SK-N-SH (cell line): ENCODE data around the gene TINAGL1. TPM values are rescaled to one million over a fixed set of nuclear protein-coding genes. Genes with fewer than 3 reads are reported as not detected.

Source experiments
- CTCF ChIA-PET: fragments of 300-600, 350-600 bp; formaldehyde crosslinking; extraction: SDS; loops from one replicate; lab custom pipeline; 2021; lab: Yijun Ruan, JAX
- POLR2A ChIA-PET: fragments of 350-600 bp; sonication (Branson Sonifier 250); formaldehyde crosslinking; extraction: SDS; loops from one replicate; lab custom pipeline; 2020; ENCODE audit warnings: antibody characterized with exemption, inconsistent platforms; lab: Yijun Ruan, JAX
- DNase-seq: peaks from one replicate; pipeline ENCODE4 v3.0.0; 2012
- H2AFZ ChIP-seq: fragments of 200-600 bp; sonication (generic); 2 replicates; pipeline ENCODE4 v1.8.1; 2016; ENCODE audit warnings: antibody characterized with exemption, mild to moderate bottlenecking, low read depth
- H3F3A ChIP-seq: fragments of 200-600 bp; sonication (generic); replicated peaks from 2 replicates; pipeline ENCODE3; 2016; ENCODE audit warnings: antibody characterized with exemption, mild to moderate bottlenecking; ENCODE audit not compliant: insufficient read depth
- H3K27ac ChIP-seq, 2 experiments: fragments of 200-500 bp in 1 of 2; fragments of 200-600 bp in 1 of 2; sonication (Bioruptor generic) in 1 of 2; sonication (generic), shearing (Covaris generic) in 1 of 2; 2 replicates each; pipeline versions ENCODE4 v1.5.1 to v1.6.1; 2014 to 2016; ENCODE audit warnings: low read depth in 2 of 2, inconsistent platforms in 1 of 2, low read length in 1 of 2, mild to moderate bottlenecking in 1 of 2, mixed read lengths in 1 of 2
- H3K27me3 ChIP-seq: fragments of 200-600 bp; sonication (generic), shearing (Covaris generic); 2 replicates; pipeline ENCODE4 v1.6.1; 2016; ENCODE audit warnings: mixed run types; ENCODE audit not compliant: insufficient read depth
- H3K36me3 ChIP-seq, 2 experiments: fragments of 200-500 bp in 1 of 2; fragments of 200-600 bp in 1 of 2; sonication (Bioruptor generic) in 1 of 2; sonication (generic) in 1 of 2; replicated peaks in 1 of 2; 2 replicates each; pipeline versions ENCODE3 to v1.5.1; 2014 to 2016; ENCODE audit warnings: low read length in 1 of 2, mild to moderate bottlenecking in 1 of 2; ENCODE audit not compliant: insufficient read depth in 2 of 2, control insufficient read depth in 1 of 2
- H3K4me1 ChIP-seq, 2 experiments: fragments of 200-500 bp in 1 of 2; fragments of 200-600 bp in 1 of 2; sonication (Bioruptor generic) in 1 of 2; sonication (generic), shearing (Covaris generic) in 1 of 2; 2 replicates each; pipeline versions ENCODE4 v1.5.1 to v1.6.1; 2014 to 2016; ENCODE audit warnings: low read depth in 1 of 2, low read length in 1 of 2, mixed run types in 1 of 2; ENCODE audit not compliant: insufficient read depth in 2 of 2, control insufficient read depth in 1 of 2
- H3K4me2 ChIP-seq: fragments of 200-600 bp; sonication (generic), shearing (Covaris generic); 2 replicates; pipeline ENCODE4 v1.6.1; 2017; ENCODE audit warnings: mixed run types
- H3K4me3 ChIP-seq, 2 experiments: fragments of 200-500 bp in 1 of 2; fragments of 200-600 bp in 1 of 2; sonication (Bioruptor generic) in 1 of 2; sonication (generic), shearing (Covaris generic) in 1 of 2; 2 replicates each; pipeline versions ENCODE4 v1.5.1 to v1.8.1; 2014 to 2016; ENCODE audit warnings: low read depth in 2 of 2, inconsistent platforms in 1 of 2, low read length in 1 of 2, mild to moderate bottlenecking in 1 of 2, mixed read lengths in 1 of 2, moderate library complexity in 1 of 2
- H3K79me2 ChIP-seq: fragments of 200-600 bp; sonication (generic); 2 replicates; pipeline ENCODE4 v1.8.1; 2017; ENCODE audit warnings: mild to moderate bottlenecking; ENCODE audit not compliant: insufficient read depth
- H3K9ac ChIP-seq: fragments of 200-600 bp; sonication (generic); 2 replicates; pipeline ENCODE4 v1.6.1; 2017; ENCODE audit warnings: mixed run types
- H3K9me2 ChIP-seq: fragments of 200-600 bp; sonication (generic); 2 replicates; pipeline ENCODE4 v1.6.1; 2017; ENCODE audit warnings: mixed run types
- H3K9me3 ChIP-seq: fragments of 200-600 bp; sonication (generic); 2 replicates; pipeline ENCODE4 v1.6.1; 2017; ENCODE audit warnings: mixed run types, mild to moderate bottlenecking, moderate library complexity
- H4K20me1 ChIP-seq: fragments of 200-600 bp; sonication (generic); 2 replicates; pipeline ENCODE4 v1.6.1; 2017; ENCODE audit warnings: mild to moderate bottlenecking, mixed run types; ENCODE audit not compliant: insufficient read depth
- CHD2 ChIP-seq: fragments of 150-350 bp; IDR thresholded peaks from 2 replicates; pipeline ENCODE4 v1.6.1; 2018; ENCODE audit warnings: low read length; ENCODE audit not compliant: partially characterized antibody
- ELF1 ChIP-seq: IDR thresholded peaks from 2 replicates; pipeline ENCODE4 v1.4.0; 2012
- EP300 ChIP-seq, 2 experiments: IDR thresholded peaks; 2 replicates each; pipeline versions ENCODE4 v1.4.0 to v1.6.1; 2012; ENCODE audit warnings: borderline replicate concordance in 1 of 2, low read depth in 1 of 2, low read length in 1 of 2
- EZH2phosphoT487 ChIP-seq: fragments of 200-600 bp; sonication (generic); IDR thresholded peaks from 2 replicates; pipeline ENCODE4 v1.6.1; 2017; ENCODE audit warnings: low read depth, mixed run types, mild to moderate bottlenecking, antibody characterized with exemption, moderate library complexity, borderline replicate concordance
- FOXJ3 ChIP-seq: sonication (generic); formaldehyde crosslinking; IDR thresholded peaks from 2 replicates; pipeline ENCODE4 v1.5.1; 2020; ENCODE audit warnings: mild to moderate bottlenecking, missing genetic modification reagents
- FOXM1 ChIP-seq: IDR thresholded peaks from 2 replicates; pipeline ENCODE4 v1.4.0; 2012; ENCODE audit warnings: low read depth, mild to moderate bottlenecking
- GATA2 ChIP-seq: sonication (generic); formaldehyde crosslinking; IDR thresholded peaks from 2 replicates; pipeline ENCODE4 v1.5.0; 2020; ENCODE audit warnings: mild to moderate bottlenecking, missing genetic modification reagents
- JUND ChIP-seq: IDR thresholded peaks from 2 replicates; pipeline ENCODE4 v1.4.0; 2012
- NFIC ChIP-seq: IDR thresholded peaks from 2 replicates; pipeline ENCODE4 v1.4.0; 2012; ENCODE audit warnings: borderline replicate concordance
- NRF1 ChIP-seq: IDR thresholded peaks from 2 replicates; pipeline ENCODE4 v1.6.1; 2012; ENCODE audit warnings: low read depth, mild to moderate bottlenecking, low read length
- POLR2AphosphoS5 ChIP-seq: IDR thresholded peaks from 2 replicates; pipeline ENCODE4 v1.6.1; 2012; ENCODE audit warnings: low read depth, low read length
- RAD21 ChIP-seq: IDR thresholded peaks from 2 replicates; pipeline ENCODE4 v1.6.1; 2012; ENCODE audit warnings: mild to moderate bottlenecking, low read length
- RFX5 ChIP-seq: IDR thresholded peaks from 2 replicates; pipeline ENCODE4 v1.6.1; 2012; ENCODE audit warnings: mild to moderate bottlenecking, improper control_type of control experiment, low read length
- SMC3 ChIP-seq: IDR thresholded peaks from 2 replicates; pipeline ENCODE4 v1.6.1; 2012; ENCODE audit warnings: low read depth, low read length, improper control_type of control experiment
- TAF1 ChIP-seq: IDR thresholded peaks from 2 replicates; pipeline ENCODE4 v1.6.1; 2012; ENCODE audit warnings: low read depth, mild to moderate bottlenecking, low read length, moderate library complexity, borderline replicate concordance
- YY1 ChIP-seq: IDR thresholded peaks from 2 replicates; pipeline ENCODE4 v1.4.0; 2012; ENCODE audit warnings: low read depth, mild to moderate bottlenecking
- WGBS: methylation state at CpG from one replicate; pipeline ENCODE4 v1.1.6; 2017; ENCODE audit warnings: low lambda C conversion rate; 5-methylcytosine and 5-hydroxymethylcytosine counted together
- polyA plus RNA-seq, 3 experiments: library from polyadenylated mRNA; depleted of rRNA; stranded (reverse); fragments of >200 nt; gene quantifications; 2 replicates each; pipeline ENCODE4 v1.2.3, GENCODE V29; 2012
- TF ChIP-seq, protein P1 (sequence below): fragments of 150-350 bp; IDR thresholded peaks from 2 replicates; pipeline ENCODE4 v1.6.1; 2017; ENCODE audit warnings: antibody characterized with exemption, low read length, low read depth, borderline replicate concordance
- TF ChIP-seq, protein P2 (sequence below): IDR thresholded peaks from 2 replicates; pipeline ENCODE4 v1.4.0; 2012; ENCODE audit warnings: low read depth, borderline replicate concordance
- TF ChIP-seq, protein P3 (sequence below): IDR thresholded peaks from 2 replicates; pipeline ENCODE4; 2012
- TF ChIP-seq, protein P4 (sequence below): IDR thresholded peaks from 2 replicates; pipeline ENCODE4 v1.4.0; 2012; ENCODE audit warnings: low read depth
- TF ChIP-seq, protein P5 (sequence below): IDR thresholded peaks from 2 replicates; pipeline ENCODE4 v1.4.0; 2012; ENCODE audit warnings: low read depth, borderline replicate concordance
- TF ChIP-seq, protein P6 (sequence below): fragments of 150-350 bp; IDR thresholded peaks from 2 replicates; pipeline ENCODE4 v1.6.1; 2016; ENCODE audit warnings: mild to moderate bottlenecking, low read depth, low read length
- TF ChIP-seq, protein P7 (sequence below): IDR thresholded peaks from 2 replicates; pipeline ENCODE4 v1.6.1; 2012; ENCODE audit warnings: mild to moderate bottlenecking, low read depth, low read length, moderate library complexity

The TINAGL1 gene
- polyA plus RNA-seq, 1 of the 3 experiments (the other 2 are of a cell fraction), result not detected

DNA sequence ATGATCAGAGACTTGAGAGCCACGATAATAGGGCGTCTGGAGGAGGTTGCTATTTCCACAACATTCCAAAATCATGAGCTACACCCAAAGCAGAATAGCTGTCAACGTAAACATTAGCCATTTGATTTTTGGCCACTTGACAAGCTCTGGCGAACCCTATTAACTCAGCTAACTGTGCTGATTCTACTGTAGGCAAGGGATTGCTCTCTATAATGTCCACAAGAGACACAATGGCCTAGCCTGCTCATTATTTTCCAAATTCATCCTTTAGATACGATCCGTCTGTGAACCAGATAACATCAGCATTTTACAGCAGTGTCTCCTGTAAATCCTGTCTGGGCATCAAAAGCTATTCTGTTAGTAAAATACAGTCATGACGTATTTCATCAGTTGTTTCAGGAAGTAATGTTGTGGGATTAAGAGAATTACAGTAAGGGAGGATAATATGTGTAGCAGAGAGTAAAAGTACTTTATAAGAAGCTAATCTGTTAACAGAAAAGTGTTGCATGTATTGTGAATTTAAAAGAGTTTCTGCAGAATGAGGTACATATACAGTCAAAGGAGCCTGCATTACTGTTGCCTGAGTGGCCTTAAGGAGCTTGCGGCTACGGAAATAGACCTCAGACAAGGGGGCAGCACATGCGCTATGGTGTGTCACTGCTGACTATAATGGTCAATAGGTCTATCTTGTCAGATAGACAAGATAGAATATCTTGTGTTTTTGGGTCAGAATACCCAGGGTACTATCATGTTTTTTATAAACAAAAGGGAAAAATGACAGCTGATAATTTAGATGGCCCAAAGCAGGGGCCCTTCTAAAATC, 44.9 kb upstream of the TINAGL1 start:
- H4K20me1 ChIP-seq, result no peaks in the 10 kb centered on the region
- H3K79me2 ChIP-seq, result no peaks in the 10 kb centered on the region
- H3K4me3 ChIP-seq, result peak overlapping the region in 1 of 2 experiments; percentile 5; a peak in 1 of 4 replicates
- peak overlapping the region; percentile 53 to 96 for H3K27ac ChIP-seq
- 18% methylated on average over 10 of the region's 10 CpGs for WGBS
- H3K4me1 ChIP-seq, result peaks cover 13 to 20% of the 10 kb centered on the region in 2 experiments; a peak in 3 of 4 replicates
- no peaks in the 10 kb centered on the region for H3K9me3 ChIP-seq
- H3K9ac ChIP-seq, result peak overlapping the region; percentile 3
- ChIA-PET CTCF (interaction anchor here (0.6 to 3.5 kb wide), 10 partner anchors 9 to 350 kb away, joined by 3 to 23 read pairs (median 4); no protein-coding TSS in a partner anchor), POLR2A (no interaction called here)
- H3K27me3 ChIP-seq, result no peaks in the 10 kb centered on the region
- H3K36me3 ChIP-seq, result no peaks in the 10 kb centered on the region
- DNase-seq, result peak; percentile 66
- peak overlapping the region; percentile 34 for H3K4me2 ChIP-seq
- H3K9me2 ChIP-seq, result no peaks in the 10 kb centered on the region
- peaks cover 4% of the 10 kb centered on the region for H3F3A ChIP-seq
- peak overlapping the region; percentile 53 for H2AFZ ChIP-seq
- TF ChIP-seq, protein P1, sequence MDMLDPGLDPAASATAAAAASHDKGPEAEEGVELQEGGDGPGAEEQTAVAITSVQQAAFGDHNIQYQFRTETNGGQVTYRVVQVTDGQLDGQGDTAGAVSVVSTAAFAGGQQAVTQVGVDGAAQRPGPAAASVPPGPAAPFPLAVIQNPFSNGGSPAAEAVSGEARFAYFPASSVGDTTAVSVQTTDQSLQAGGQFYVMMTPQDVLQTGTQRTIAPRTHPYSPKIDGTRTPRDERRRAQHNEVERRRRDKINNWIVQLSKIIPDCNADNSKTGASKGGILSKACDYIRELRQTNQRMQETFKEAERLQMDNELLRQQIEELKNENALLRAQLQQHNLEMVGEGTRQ, result no peak
- TF ChIP-seq, protein P2, sequence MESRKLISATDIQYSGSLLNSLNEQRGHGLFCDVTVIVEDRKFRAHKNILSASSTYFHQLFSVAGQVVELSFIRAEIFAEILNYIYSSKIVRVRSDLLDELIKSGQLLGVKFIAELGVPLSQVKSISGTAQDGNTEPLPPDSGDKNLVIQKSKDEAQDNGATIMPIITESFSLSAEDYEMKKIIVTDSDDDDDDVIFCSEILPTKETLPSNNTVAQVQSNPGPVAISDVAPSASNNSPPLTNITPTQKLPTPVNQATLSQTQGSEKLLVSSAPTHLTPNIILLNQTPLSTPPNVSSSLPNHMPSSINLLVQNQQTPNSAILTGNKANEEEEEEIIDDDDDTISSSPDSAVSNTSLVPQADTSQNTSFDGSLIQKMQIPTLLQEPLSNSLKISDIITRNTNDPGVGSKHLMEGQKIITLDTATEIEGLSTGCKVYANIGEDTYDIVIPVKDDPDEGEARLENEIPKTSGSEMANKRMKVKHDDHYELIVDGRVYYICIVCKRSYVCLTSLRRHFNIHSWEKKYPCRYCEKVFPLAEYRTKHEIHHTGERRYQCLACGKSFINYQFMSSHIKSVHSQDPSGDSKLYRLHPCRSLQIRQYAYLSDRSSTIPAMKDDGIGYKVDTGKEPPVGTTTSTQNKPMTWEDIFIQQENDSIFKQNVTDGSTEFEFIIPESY, result no peak
- no peak for TF ChIP-seq TAF1
- no peak for TF ChIP-seq CHD2
- TF ChIP-seq, protein P3, sequence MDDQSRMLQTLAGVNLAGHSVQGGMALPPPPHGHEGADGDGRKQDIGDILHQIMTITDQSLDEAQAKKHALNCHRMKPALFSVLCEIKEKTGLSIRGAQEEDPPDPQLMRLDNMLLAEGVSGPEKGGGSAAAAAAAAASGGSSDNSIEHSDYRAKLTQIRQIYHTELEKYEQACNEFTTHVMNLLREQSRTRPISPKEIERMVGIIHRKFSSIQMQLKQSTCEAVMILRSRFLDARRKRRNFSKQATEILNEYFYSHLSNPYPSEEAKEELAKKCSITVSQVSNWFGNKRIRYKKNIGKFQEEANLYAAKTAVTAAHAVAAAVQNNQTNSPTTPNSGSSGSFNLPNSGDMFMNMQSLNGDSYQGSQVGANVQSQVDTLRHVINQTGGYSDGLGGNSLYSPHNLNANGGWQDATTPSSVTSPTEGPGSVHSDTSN, result no peak
- no peak for TF ChIP-seq NFIC
- TF ChIP-seq POLR2AphosphoS5, result no peak
- peak; percentile 78 for TF ChIP-seq GATA2 (CRISPR knock-in tag)
- TF ChIP-seq, protein P4, sequence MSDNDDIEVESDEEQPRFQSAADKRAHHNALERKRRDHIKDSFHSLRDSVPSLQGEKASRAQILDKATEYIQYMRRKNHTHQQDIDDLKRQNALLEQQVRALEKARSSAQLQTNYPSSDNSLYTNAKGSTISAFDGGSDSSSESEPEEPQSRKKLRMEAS, result no peak
- peak in 1 of 2 experiments; percentile 48; a peak in 1 of 4 replicates for TF ChIP-seq EP300 (IDR thresholded peaks at IDR 0.05; ENCODE audit: borderline replicate concordance in 1 of 2, low read depth in 1 of 2, low read length in 1 of 2)
- TF ChIP-seq, protein P5, sequence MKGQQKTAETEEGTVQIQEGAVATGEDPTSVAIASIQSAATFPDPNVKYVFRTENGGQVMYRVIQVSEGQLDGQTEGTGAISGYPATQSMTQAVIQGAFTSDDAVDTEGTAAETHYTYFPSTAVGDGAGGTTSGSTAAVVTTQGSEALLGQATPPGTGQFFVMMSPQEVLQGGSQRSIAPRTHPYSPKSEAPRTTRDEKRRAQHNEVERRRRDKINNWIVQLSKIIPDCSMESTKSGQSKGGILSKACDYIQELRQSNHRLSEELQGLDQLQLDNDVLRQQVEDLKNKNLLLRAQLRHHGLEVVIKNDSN, result no peak
- no peak for TF ChIP-seq RFX5
- no peak for TF ChIP-seq RAD21
- TF ChIP-seq YY1, result no peak
- TF ChIP-seq ELF1, result no peak
- TF ChIP-seq FOXM1, result no peak
- TF ChIP-seq, protein P6, sequence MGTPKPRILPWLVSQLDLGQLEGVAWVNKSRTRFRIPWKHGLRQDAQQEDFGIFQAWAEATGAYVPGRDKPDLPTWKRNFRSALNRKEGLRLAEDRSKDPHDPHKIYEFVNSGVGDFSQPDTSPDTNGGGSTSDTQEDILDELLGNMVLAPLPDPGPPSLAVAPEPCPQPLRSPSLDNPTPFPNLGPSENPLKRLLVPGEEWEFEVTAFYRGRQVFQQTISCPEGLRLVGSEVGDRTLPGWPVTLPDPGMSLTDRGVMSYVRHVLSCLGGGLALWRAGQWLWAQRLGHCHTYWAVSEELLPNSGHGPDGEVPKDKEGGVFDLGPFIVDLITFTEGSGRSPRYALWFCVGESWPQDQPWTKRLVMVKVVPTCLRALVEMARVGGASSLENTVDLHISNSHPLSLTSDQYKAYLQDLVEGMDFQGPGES, result no peak
- TF ChIP-seq FOXJ3, result peak; percentile 21; the same call in 1 of the 2 replicates
- TF ChIP-seq, protein P7, sequence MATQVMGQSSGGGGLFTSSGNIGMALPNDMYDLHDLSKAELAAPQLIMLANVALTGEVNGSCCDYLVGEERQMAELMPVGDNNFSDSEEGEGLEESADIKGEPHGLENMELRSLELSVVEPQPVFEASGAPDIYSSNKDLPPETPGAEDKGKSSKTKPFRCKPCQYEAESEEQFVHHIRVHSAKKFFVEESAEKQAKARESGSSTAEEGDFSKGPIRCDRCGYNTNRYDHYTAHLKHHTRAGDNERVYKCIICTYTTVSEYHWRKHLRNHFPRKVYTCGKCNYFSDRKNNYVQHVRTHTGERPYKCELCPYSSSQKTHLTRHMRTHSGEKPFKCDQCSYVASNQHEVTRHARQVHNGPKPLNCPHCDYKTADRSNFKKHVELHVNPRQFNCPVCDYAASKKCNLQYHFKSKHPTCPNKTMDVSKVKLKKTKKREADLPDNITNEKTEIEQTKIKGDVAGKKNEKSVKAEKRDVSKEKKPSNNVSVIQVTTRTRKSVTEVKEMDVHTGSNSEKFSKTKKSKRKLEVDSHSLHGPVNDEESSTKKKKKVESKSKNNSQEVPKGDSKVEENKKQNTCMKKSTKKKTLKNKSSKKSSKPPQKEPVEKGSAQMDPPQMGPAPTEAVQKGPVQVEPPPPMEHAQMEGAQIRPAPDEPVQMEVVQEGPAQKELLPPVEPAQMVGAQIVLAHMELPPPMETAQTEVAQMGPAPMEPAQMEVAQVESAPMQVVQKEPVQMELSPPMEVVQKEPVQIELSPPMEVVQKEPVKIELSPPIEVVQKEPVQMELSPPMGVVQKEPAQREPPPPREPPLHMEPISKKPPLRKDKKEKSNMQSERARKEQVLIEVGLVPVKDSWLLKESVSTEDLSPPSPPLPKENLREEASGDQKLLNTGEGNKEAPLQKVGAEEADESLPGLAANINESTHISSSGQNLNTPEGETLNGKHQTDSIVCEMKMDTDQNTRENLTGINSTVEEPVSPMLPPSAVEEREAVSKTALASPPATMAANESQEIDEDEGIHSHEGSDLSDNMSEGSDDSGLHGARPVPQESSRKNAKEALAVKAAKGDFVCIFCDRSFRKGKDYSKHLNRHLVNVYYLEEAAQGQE, result no peak
- TF ChIP-seq EZH2phosphoT487, result no peak
- TF ChIP-seq JUND, result no peak
- no peak for TF ChIP-seq SMC3
- no peak for TF ChIP-seq NRF1
